Right renal cortex interstitium (tissue), 3 donors: ENCODE results near the gene RABGAP1L. TPM values are rescaled to one million over a fixed set of nuclear protein-coding genes. Genes with fewer than 3 reads are reported as not detected.
"Not testable (repeated sequence)": the region's sequence is repeated elsewhere in the genome, so short reads cannot be mapped to it uniquely, and the experiment has no call there.

ENCODE experiments used
- DNase-seq, 3 donors: peaks; one replicate each; pipeline ENCODE4 v3.0.0-alpha.2; 2013; ENCODE audit warnings: low read depth in 3 of 3, low spot score in 2 of 3
- polyA plus RNA-seq, 3 donors: library from polyadenylated mRNA; unstranded; fragments of 120-200 nt; gene quantifications; one replicate each; pipeline ENCODE4 v1.2.1, GENCODE V29; 2013; ENCODE audit not compliant: insufficient read length in 3 of 3

The RABGAP1L gene
- polyA plus RNA-seq, 3 donors: 26.6 to 29.5 (median 29.4) TPM

DNA sequence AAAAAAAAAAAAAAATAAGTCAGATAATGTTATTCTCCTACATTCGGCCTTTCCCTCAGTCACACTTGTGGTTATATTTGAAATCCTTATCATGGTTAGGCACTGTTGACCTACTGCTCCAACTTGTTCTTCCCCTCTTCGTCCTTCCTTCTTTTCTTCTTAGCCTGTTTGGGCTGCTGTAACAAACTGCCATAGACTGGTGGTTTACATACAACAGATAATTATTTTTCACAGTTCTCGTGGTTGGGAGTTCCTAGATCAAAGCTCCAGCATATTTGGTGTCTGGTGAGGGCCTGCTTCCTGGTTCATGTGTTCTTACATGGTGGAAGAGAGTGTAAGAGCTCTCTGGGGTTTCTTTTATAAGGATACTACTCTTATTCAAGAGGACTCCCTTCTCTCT is 73.4 kb downstream of the RABGAP1L start:
- DNase-seq: no peak

- not testable (repeated sequence) for DNase-seq
These were observed 79.7 kb downstream of the RABGAP1L start for GRCh38 chr1:174238845-174239501.

DNA sequence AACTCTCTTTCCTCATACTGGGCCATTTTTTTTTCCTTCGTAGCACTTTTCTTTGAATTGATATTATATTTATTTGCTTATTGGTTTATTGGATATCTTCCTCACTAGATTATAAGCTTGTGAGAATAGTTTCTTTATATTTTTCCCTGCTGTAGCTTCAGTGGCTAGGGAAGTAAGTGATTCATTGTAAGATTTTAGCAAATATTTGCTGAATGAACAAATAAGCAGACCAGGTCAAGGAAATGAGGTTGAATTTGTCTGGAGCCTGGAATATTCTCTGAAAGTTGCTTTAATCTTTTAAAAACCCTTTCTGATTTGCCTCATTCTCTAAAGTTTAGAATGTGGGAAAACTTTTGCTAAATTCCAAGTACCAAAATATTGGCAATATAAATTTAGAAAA is 80.2 kb downstream of the RABGAP1L start:
- no peak for DNase-seq

DNA sequence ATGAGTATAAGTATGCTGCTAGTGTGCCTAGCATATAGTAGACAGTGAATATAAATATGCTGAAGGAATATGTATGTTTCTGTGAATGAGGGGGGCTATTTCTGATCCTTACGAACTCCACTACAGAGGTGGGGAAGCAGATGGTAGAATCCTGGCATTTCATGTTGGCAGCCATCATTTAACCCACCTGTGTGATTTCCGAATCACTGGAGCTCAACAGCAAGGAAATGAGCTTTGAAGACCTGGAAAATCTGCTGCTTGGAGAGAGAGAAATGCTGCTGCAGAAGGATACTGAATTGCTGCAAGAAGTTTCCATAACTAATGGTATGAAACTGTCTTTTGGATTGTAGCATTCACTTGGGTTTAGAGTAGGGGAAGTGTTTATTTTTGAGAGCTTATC is 83.5 kb downstream of the RABGAP1L start:
- no peak for DNase-seq

- DNase-seq: no peak
These were observed 84.2 kb downstream of the RABGAP1L start for GRCh38 chr1:174243451-174244000.

- DNase-seq: no peak
These were observed 84.7 kb downstream of the RABGAP1L start for GRCh38 chr1:174244017-174244416.

DNA sequence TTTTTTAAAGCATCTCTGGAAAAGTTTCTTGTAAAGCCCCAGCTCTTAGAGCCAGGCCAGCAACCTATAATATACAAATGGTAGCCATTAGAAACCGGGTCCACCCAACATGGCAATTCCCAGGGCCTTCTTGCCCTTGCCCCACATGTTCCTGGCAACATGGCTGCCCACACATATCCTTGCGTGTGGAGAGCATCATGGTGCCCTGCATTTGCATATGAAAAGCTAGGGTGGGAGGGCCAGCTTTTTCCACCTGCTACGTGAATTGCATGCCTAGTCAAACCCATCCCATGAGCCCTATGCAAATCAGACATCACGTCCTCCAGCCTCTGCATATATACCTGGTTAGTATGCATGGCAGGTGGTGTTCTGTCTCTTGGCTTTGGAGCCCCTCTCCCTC is 88.2 kb downstream of the RABGAP1L start:
- DNase-seq: no peak

GRCh38 chr1:174248041-174248440 is 88.7 kb downstream of the RABGAP1L start:
- DNase-seq: no peak

DNA sequence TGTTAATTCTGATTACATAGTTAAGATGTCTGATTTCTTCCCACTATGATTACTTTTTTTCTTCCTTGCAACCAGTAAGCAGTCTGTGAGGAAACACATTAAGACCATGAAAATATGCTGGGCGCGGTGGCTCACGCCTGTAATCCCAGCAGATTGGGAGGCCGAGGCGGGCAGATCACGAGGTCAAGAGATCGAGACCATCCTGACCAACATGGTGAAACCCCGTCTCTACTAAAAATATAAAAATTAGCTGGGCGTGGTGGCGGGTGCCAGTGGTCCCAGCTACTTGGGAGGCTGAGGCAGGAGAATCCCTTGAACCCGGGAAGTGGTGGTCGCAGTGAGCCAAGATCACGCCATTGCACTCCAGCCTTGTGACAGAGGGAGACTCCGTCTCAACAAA is 97.1 kb downstream of the RABGAP1L start:
- not testable (repeated sequence) for DNase-seq

- no peak for DNase-seq
These were observed 98.8 kb downstream of the RABGAP1L start for GRCh38 chr1:174258148-174258550.

DNA sequence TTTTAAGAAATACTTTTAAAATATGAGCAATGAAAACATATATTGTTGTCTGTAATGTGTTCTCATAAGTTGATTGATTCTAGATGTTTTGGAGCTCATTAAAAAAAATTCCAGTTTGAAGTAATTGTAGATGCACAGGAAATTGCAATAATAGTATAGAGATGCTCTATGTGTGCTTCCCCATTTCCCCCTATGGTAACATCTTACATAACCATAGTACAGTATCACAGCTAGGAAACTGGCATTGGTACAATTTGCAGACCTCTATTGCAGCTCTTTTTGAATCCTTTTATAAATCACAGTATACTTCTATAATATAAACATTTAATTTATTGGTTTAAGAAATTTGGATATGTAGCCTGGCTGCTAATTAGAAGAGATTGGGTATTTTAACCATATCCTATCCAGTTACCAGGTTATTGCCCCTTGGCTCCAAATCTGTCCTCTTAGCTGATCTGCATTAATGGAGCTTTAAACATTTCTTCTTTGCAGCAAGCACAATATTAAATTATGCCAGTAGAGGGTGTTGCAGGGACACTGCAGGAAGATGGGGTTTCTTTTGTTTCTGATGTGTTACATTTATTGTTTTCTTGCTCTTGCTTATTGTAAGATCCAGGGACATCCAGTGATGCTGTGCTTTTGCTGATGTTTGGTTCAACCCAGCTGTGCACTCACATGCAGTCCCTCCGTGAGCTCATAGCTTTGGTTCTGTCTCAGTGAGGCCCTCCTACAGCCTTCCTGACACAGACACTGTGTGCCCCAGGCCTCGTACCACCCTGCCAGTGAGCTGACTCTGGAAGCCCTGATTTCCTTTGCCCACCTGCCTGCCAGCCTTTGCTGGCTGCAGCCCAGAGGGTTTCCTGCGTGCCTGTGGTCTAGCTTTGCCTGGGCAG is 103.3 kb downstream of the RABGAP1L start:
- peak in 2 of 3 donors; percentile 29 to 31 for DNase-seq

DNA sequence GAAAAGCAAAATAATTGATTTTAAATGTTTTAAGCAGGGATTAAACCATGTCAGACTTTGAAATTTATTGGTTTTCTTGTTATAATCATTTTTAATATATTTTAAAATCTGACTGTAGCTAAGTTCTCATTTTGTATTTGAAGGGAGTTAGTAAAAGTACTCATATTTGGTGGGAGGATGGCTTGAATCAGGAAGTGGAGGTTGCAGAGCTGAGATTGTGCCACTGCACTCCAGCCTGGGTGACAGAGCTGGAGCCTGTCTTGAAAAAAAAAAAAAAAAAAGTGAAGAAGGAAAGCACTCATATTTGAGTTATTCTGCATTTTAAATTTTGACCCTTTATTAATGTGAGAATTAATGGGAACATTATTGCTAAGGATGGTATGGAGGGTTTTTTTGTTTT is 106.0 kb downstream of the RABGAP1L start:
- no peak for DNase-seq

- DNase-seq: no peak
These were observed 107.2 kb downstream of the RABGAP1L start for GRCh38 chr1:174266476-174266875.

- DNase-seq: no peak
These were observed 107.8 kb downstream of the RABGAP1L start for GRCh38 chr1:174266991-174267612.

DNA sequence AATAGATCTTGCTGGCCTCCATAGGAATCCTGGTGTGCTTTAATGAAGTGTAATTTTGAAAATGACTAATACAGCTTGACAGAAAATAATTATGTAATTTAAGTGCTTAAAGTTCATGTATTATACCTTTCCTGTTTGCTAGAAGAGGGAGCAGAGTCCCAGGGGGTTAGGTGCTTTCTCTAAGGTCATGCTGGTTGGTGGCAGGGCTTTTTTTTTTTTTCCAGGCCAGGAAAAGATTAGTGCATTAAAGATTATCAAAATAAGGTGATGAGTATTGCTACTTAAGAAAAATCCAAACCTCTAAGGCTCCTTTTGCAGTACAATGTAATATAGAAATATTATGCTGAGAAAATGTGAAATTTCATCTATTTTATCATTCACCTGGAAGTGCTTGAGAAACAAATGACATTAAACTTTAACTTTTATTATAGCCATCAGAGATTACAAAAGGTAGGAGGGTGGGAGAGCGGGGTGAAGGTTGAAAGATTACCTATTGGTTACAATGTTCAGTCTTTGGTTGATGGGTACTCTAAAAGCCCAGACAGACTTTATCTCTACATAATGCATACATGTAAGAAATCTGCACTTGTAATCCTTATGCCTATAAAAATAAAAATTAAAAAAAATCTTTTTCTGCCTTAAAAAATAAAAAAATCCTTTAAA is 110.8 kb downstream of the RABGAP1L start:
- DNase-seq: no peak

GRCh38 chr1:174273190-174273589 is 113.9 kb downstream of the RABGAP1L start:
- DNase-seq: no peak

DNA sequence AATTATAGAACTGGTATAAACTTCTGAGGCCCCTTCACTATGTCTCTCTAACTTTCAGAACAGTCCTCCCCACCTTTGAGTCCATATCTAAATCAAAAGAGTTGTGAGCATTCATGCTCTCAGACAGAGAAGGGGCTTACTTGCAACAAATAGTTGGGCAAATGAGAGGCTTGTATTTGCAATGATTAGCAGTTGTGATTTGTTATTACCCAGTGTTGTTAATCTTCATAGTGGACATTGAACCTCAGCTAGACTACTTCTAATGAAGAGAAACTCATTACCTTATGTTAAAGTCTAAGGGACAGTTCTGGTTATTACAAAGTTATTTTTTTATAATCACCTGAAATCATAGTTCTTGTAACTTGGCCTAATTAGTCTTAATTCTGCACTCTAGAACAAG is 114.5 kb downstream of the RABGAP1L start:
- DNase-seq: no peak

DNA sequence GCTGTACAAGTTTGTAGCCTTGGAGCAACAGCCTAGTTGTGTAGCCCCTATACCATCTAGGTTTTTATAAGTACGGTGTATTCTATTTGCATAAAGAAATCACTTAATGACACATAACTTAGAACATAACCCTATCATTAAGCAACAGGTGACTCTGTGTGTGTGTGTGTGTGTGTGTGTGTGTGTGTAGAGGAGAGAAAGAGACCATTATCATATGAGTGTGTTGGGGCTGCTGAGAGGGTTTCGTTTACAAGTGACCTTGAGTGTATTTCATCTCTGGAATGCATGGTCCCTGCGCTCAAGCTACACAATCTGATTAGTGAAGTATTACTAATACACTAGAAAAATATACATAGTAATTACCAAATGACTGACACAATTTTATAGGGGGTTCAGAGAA is 115.1 kb downstream of the RABGAP1L start:
- DNase-seq: no peak

DNA sequence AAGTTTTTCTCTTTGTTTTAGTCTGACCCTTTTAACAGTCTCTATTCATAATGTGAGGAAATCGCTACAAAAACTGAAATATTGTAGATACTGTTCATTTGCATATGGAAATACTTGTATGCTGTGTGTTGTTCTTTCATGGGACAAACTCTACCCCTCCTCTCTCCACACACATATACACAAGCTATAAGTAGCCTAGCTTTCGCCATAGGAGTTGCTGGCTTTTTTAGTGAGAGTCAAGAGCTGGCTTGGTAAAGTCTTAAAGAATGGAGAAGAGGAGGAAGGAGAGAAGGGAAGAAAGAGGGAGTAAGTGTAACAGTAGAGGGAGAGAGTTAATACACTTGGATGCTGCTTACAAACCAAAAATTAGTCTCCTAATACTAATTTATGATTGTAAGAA is 115.6 kb downstream of the RABGAP1L start:
- DNase-seq: no peak

DNA sequence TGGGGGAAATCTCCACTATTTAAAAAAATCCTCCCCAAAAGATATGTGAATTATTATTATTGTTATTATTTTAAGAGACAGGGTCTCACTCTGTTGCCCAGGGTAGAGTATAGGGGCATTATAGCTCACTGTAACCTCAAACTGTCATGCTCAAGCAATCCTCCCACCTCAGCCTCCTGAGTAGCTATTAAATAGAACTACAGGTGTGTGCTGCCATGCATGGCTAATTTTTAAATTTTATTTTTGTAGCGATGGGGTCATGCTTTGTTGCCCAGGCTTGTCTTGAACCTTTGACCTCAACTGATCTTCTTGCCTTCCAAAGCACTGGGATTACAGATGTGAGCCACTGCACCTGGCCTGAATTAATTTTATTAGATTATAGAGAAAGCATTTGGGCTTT is 116.8 kb downstream of the RABGAP1L start:
- DNase-seq: no peak

DNA sequence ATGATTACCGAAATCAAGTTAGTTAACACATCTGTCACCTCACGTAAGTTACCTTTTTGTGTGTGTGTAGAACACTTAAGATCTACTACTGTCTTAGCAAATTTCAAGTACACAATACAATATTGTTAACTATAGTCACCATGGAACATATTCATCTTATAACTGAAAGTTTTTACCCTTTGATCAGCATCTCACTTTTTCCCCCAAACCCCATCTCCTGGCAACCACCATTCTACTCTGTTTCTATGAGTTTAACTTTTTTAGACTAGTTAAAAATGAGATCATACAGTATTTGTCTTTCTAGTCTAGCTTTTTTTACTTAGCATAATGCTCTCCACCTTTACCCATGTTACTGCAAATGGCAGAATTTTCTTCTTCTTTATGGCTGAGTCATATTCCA is 124.7 kb downstream of the RABGAP1L start:
- no peak for DNase-seq
